Renal cortex interstitium (tissue), 11 donors: ENCODE measurements around the gene ZBTB7B. TPM values are rescaled to one million over a fixed set of nuclear protein-coding genes. Genes with fewer than 3 reads are reported as not detected.

Experiments used
- DNase-seq, 11 donors: peaks; one replicate each; pipeline ENCODE4 v3.0.0-alpha.2; 2013; ENCODE audit warnings: low read depth in 9 of 11, low spot score in 4 of 11; ENCODE audit errors: extremely low read depth in 1 of 11
- polyA plus RNA-seq, 3 donors: library from polyadenylated mRNA; unstranded; fragments of 120-200 nt; gene quantifications; one replicate each; pipeline ENCODE4 v1.2.1, GENCODE V29; 2013; ENCODE audit not compliant: insufficient read length in 3 of 3

The ZBTB7B gene
- polyA plus RNA-seq, 3 donors: 12.6 to 18.6 (median 14.5) TPM

- DNase-seq: no peak
Observed at GRCh38 chr1:155023627-155024026, 21.0 kb downstream of the ZBTB7B start.

GRCh38 chr1:155024315-155024714 is 21.7 kb downstream of the ZBTB7B start:
- DNase-seq: no peak

- DNase-seq: no peak
Observed at GRCh38 chr1:155026154-155026553, 23.6 kb downstream of the ZBTB7B start.

GRCh38 chr1:155026588-155026987 is 24.0 kb downstream of the ZBTB7B start:
- no peak for DNase-seq

- no peak for DNase-seq
Observed at GRCh38 chr1:155029513-155030242, 27.1 kb downstream of the ZBTB7B start.

- DNase-seq: no peak
Observed at GRCh38 chr1:155030243-155030795, 27.7 kb downstream of the ZBTB7B start.

- DNase-seq: no peak
Observed at GRCh38 chr1:155030899-155031298, 28.3 kb downstream of the ZBTB7B start.

- DNase-seq: no peak
Observed at GRCh38 chr1:155032886-155033285, 30.3 kb downstream of the ZBTB7B start.

GRCh38 chr1:155033524-155033923 is 30.9 kb downstream of the ZBTB7B start, which contains the start of the genes DCST1 and DCST2:
TSS of gene DCST1 (plus strand) at chr1:155033824. CDS start at chr1:155034037, 213 bp downstream.
TSS of gene DCST2 (minus strand) at chr1:155033781. CDS start at chr1:155033701, 80 bp downstream.
- no peak for DNase-seq

GRCh38 chr1:155034318-155035208 is 32.0 kb downstream of the ZBTB7B start:
- DNase-seq: no peak

GRCh38 chr1:155035936-155036335 is 33.3 kb downstream of the ZBTB7B start:
- no peak for DNase-seq

GRCh38 chr1:155037043-155037442 is 34.4 kb downstream of the ZBTB7B start:
- DNase-seq: no peak

- no peak for DNase-seq
Observed at GRCh38 chr1:155037851-155038441, 35.3 kb downstream of the ZBTB7B start.

- DNase-seq: no peak
Observed at GRCh38 chr1:155038602-155039307, 36.2 kb downstream of the ZBTB7B start.

- no peak for DNase-seq
Observed at GRCh38 chr1:155039308-155039669, 36.7 kb downstream of the ZBTB7B start.

- DNase-seq: no peak
Observed at GRCh38 chr1:155040358-155041093, 37.9 kb downstream of the ZBTB7B start.

- DNase-seq: no peak
Observed at GRCh38 chr1:155042789-155043188, 40.2 kb downstream of the ZBTB7B start.

GRCh38 chr1:155043301-155043702 is 40.7 kb downstream of the ZBTB7B start:
- DNase-seq: no peak
